HepG2 (cell line): ENCODE measurements around the gene SYCE3. TPM values are rescaled to one million over a fixed set of nuclear protein-coding genes. Genes with fewer than 3 reads are reported as not detected.

Experiments used
- CENPX ChIP-seq: sonication (generic); formaldehyde crosslinking; IDR thresholded peaks from 2 replicates; pipeline ENCODE4 v1.9.0; 2021; ENCODE audit warnings: mild to moderate bottlenecking, missing genetic modification reagents, moderate library complexity
- KAT2B ChIP-seq: fragments of 150-350 bp; IDR thresholded peaks from 2 replicates; pipeline ENCODE4 v1.6.1; 2014; ENCODE audit warnings: low read depth, low read length, borderline replicate concordance
- KDM2A ChIP-seq: sonication (generic); formaldehyde crosslinking; IDR thresholded peaks from 2 replicates; pipeline ENCODE4 v1.4.0; 2020; ENCODE audit warnings: low read depth, missing genetic modification reagents, borderline replicate concordance
- MTF1 ChIP-seq: sonication (generic); formaldehyde crosslinking; IDR thresholded peaks from 2 replicates; pipeline ENCODE4 v1.5.0; 2020; ENCODE audit warnings: missing genetic modification reagents
- STAG1 ChIP-seq: sonication (generic); formaldehyde crosslinking; IDR thresholded peaks from 2 replicates; pipeline ENCODE4 v1.4.0; 2020; ENCODE audit warnings: missing genetic modification reagents
- TARDBP ChIP-seq: sonication (generic); formaldehyde crosslinking; IDR thresholded peaks from 2 replicates; pipeline ENCODE4 v1.8.0; 2022; ENCODE audit warnings: mild to moderate bottlenecking, missing genetic modification reagents
- TP53 ChIP-seq: sonication (generic); formaldehyde crosslinking; conservative IDR thresholded peaks from 2 replicates; pipeline ENCODE4 v1.4.0; 2020; ENCODE audit warnings: missing genetic modification reagents
- ZBTB42 ChIP-seq: sonication (generic); formaldehyde crosslinking; IDR thresholded peaks from 2 replicates; pipeline ENCODE4 v1.5.0; 2020; ENCODE audit warnings: mild to moderate bottlenecking, missing genetic modification reagents
- ZFP37 ChIP-seq: sonication (generic); formaldehyde crosslinking; IDR thresholded peaks from 2 replicates; pipeline ENCODE4 v1.4.0; 2020; ENCODE audit warnings: missing genetic modification reagents, borderline replicate concordance
- ZNF225 ChIP-seq: sonication (generic); formaldehyde crosslinking; IDR thresholded peaks from 2 replicates; pipeline ENCODE4 v1.4.0; 2020; ENCODE audit warnings: mild to moderate bottlenecking, missing genetic modification reagents
- ZNF256 ChIP-seq: sonication (generic); formaldehyde crosslinking; conservative IDR thresholded peaks from 2 replicates; pipeline ENCODE4 v1.4.0; 2020; ENCODE audit warnings: missing genetic modification reagents
- ZNF619 ChIP-seq: sonication (generic); formaldehyde crosslinking; IDR thresholded peaks from 2 replicates; pipeline ENCODE4 v1.4.0; 2020; ENCODE audit warnings: mild to moderate bottlenecking, missing genetic modification reagents
- ZNF761 ChIP-seq: sonication (generic); formaldehyde crosslinking; conservative IDR thresholded peaks from 2 replicates; pipeline ENCODE4 v1.4.0; 2020; ENCODE audit warnings: mild to moderate bottlenecking, missing genetic modification reagents
- polyA plus RNA-seq, 8 experiments: library from polyadenylated mRNA; depleted of rRNA in 3 of 8; stranded (reverse) in 7 of 8; unstranded in 1 of 8; fragments of >200 nt; fragmentation: Illumina TruSeq in 4 of 8; extraction: Trizol in 4 of 8; gene quantifications; 2 replicates each; pipeline versions ENCODE4 v1.2.1 to v1.2.3, GENCODE V29; 2011 to 2016; ENCODE audit warnings: low read depth in 4 of 8, missing spikeins in 1 of 8, mixed read lengths in 1 of 8; ENCODE audit not compliant: insufficient read depth in 1 of 8
- total RNA-seq, 5 experiments: library from RNA; depleted of rRNA; stranded (reverse); fragments of >200 nt; fragmentation: Illumina TruSeq; extraction: Trizol; gene quantifications; 2 replicates each; pipeline ENCODE4 v1.2.3, GENCODE V29; 2016; ENCODE audit warnings: low read depth in 1 of 5
- TF ChIP-seq, protein P1 (sequence below): IDR thresholded peaks from 2 replicates; pipeline ENCODE4 v1.6.1; 2016; ENCODE audit warnings: missing biosample characterization, missing genetic modification reagents, low read depth
- TF ChIP-seq, protein P2 (sequence below): sonication (generic); formaldehyde crosslinking; IDR thresholded peaks from 2 replicates; pipeline ENCODE4 v1.8.0; 2022; ENCODE audit warnings: missing genetic modification reagents, mild to moderate bottlenecking, inconsistent platforms, borderline replicate concordance
- TF ChIP-seq, protein P3 (sequence below): sonication (generic); formaldehyde crosslinking; IDR thresholded peaks from 2 replicates; pipeline ENCODE4 v1.4.0; 2020; ENCODE audit warnings: missing genetic modification reagents
- TF ChIP-seq, protein P4 (sequence below): sonication (generic); formaldehyde crosslinking; IDR thresholded peaks from 2 replicates; pipeline ENCODE4 v1.8.0; 2022; ENCODE audit warnings: missing genetic modification reagents, low read depth, mild to moderate bottlenecking, borderline replicate concordance
- TF ChIP-seq, protein P5 (sequence below): sonication (generic); formaldehyde crosslinking; IDR thresholded peaks from 2 replicates; pipeline ENCODE4 v1.5.0; 2020; ENCODE audit warnings: mild to moderate bottlenecking, missing genetic modification reagents
- TF ChIP-seq, protein P6 (sequence below): sonication (generic); formaldehyde crosslinking; IDR thresholded peaks from 2 replicates; pipeline ENCODE4 v1.4.0; 2020; ENCODE audit warnings: missing genetic modification reagents, low read depth, mild to moderate bottlenecking, borderline replicate concordance

SYCE3 gene
- total and polyA plus RNA-seq, 2 of the 13 experiments (the other 11 are each of a cell fraction or from before 2014, with no cell fraction given), result not detected

DNA sequence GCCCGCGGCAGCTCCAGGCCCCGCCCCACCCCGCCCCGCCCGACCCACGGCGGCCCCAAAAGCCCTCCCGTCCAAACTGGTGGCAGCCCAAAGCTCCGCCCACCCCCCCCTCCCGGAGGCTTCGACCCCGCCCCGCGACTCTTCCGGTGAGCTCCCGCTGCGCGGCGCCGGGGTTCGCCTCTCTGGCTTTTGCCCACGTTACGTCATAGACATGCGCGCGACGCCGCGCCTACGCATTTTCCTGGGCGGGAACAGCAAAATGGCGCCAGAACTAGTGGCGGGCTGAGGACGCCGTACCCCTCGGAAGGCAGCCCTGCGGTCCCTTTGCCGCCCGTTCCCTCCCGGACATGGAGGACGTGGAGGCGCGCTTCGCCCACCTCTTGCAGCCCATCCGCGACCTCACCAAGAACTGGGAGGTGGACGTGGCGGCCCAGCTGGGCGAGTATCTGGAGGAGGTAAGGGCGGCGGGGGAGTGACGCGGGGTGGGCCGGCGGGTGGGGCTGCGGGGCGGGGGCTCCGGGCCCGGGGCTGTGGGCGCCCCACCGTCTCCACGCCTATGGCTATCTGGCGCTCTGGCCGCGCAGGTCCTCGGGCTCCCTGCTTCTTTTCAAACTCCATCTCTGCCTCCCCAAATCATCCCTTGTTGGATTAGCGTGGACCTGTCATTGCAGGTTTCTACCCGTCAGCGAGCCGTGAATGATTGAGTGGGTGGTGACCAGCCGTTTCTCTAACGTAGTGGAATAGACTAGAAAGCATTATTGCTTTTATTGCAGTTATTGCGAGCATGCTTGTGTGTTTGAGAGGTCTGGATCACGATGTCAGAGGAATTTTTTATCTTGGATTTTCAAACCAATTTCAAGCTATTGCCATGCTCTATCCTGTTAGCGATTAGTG, 54.5 kb downstream of the SYCE3 start, which contains the start of gene NCAPH2 (continued):
- TF ChIP-seq, protein P1, sequence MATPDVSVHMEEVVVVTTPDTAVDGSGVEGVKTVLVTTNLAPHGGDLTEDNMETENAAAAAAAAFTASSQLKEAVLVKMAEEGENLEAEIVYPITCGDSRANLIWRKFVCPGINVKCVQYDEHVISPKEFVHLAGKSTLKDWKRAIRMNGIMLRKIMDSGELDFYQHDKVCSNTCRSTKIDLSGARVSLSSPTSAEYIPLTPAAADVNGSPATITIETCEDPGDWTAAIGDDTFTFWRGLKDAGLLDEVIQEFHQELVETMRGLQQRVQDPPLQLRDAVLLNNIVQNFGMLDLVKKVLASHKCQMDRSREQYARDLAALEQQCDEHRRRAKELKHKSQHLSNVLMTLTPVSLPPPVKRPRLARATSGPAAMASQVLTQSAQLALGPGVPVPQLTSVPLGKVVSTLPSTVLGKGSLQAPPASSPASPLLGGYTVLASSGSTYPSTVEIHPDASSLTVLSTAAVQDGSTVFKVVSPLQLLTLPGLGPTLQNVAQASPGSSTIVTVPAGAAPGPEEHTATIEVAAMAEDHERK (CRISPR knock-in tag), result peak; percentile 74; the same call in 1 of the 2 replicates
- TF ChIP-seq ZNF761 (CRISPR knock-in tag) (0 out of 2 replicates have a peak, but pooled peaks have one; percentile 35), ZNF225 (peak; percentile 51; the same call in 1 of the 2 replicates), TP53 (CRISPR knock-in tag) (no peak), ZBTB42 (no peak), ZNF256 (CRISPR knock-in tag) (no peak), KAT2B (no peak), CENPX (no peak), ZNF619 (CRISPR knock-in tag) (no peak), TARDBP (CRISPR knock-in tag) (peak; percentile 71; the same call in 1 of the 2 replicates), ZFP37 (CRISPR knock-in tag) (no peak), KDM2A (CRISPR knock-in tag) (peak; percentile 67; the same call in 1 of the 2 replicates), MTF1 (CRISPR knock-in tag) (no peak), STAG1 (CRISPR knock-in tag) (peak; percentile 20; the same call in 1 of the 2 replicates)
- TF ChIP-seq, protein P2, sequence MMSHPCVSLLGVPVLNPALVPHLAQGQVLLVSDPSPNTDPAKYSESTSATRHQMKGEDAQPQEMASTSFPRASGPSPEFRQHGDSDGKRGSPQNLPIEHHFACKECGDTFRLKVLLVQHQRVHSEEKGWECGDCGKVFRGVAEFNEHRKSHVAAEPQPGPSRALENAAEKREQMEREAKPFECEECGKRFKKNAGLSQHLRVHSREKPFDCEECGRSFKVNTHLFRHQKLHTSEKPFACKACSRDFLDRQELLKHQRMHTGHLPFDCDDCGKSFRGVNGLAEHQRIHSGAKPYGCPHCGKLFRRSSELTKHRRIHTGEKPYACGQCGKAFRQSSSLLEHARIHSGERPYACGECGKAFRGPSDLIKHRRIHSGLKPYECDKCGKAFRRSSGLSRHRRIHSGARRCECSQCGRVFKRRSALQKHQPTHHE (CRISPR knock-in tag), result no peak
- TF ChIP-seq, protein P3, sequence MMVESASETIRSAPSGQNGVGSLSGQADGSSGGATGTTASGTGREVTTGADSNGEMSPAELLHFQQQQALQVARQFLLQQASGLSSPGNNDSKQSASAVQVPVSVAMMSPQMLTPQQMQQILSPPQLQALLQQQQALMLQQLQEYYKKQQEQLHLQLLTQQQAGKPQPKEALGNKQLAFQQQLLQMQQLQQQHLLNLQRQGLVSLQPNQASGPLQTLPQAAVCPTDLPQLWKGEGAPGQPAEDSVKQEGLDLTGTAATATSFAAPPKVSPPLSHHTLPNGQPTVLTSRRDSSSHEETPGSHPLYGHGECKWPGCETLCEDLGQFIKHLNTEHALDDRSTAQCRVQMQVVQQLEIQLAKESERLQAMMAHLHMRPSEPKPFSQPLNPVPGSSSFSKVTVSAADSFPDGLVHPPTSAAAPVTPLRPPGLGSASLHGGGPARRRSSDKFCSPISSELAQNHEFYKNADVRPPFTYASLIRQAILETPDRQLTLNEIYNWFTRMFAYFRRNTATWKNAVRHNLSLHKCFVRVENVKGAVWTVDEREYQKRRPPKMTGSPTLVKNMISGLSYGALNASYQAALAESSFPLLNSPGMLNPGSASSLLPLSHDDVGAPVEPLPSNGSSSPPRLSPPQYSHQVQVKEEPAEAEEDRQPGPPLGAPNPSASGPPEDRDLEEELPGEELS (CRISPR knock-in tag), result 0 out of 2 replicates have a peak, but pooled peaks have one; percentile 41
- TF ChIP-seq, protein P4, sequence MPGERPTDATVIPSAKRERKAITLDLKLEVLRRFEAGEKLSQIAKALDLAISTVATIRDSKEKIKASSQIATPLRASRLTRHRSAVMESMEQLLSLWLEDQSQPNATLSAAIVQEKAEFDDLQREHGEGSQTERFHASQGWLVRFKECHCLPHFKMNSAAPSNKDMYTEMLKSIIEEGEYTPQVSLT (CRISPR knock-in tag), result no peak
- TF ChIP-seq, protein P5, sequence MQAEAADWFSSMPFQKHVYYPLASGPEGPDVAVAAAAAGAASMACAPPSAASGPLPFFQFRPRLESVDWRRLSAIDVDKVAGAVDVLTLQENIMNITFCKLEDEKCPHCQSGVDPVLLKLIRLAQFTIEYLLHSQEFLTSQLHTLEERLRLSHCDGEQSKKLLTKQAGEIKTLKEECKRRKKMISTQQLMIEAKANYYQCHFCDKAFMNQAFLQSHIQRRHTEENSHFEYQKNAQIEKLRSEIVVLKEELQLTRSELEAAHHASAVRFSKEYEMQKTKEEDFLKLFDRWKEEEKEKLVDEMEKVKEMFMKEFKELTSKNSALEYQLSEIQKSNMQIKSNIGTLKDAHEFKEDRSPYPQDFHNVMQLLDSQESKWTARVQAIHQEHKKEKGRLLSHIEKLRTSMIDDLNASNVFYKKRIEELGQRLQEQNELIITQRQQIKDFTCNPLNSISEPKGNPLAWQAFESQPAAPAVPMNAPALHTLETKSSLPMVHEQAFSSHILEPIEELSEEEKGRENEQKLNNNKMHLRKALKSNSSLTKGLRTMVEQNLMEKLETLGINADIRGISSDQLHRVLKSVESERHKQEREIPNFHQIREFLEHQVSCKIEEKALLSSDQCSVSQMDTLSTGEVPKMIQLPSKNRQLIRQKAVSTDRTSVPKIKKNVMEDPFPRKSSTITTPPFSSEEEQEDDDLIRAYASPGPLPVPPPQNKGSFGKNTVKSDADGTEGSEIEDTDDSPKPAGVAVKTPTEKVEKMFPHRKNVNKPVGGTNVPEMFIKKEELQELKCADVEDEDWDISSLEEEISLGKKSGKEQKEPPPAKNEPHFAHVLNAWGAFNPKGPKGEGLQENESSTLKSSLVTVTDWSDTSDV (CRISPR knock-in tag), result 0 out of 2 replicates have a peak, but pooled peaks have one; percentile 68
- TF ChIP-seq, protein P6, sequence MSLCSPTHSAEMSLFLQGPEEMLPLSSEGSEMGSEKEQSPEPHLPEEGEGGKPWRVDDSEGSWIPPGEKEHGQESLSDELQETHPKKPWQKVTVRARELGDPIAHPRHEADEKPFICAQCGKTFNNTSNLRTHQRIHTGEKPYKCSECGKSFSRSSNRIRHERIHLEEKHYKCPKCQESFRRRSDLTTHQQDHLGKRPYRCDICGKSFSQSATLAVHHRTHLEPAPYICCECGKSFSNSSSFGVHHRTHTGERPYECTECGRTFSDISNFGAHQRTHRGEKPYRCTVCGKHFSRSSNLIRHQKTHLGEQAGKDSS, result peak; percentile 71; the same call in 1 of the 2 replicates
